IPS-18c (cell line): ENCODE measurements around the gene CCDC9.
"Not testable (repeated sequence)": the region's sequence is repeated elsewhere in the genome, so short reads cannot be mapped to it uniquely, and the experiment has no call there.

Experiments used
- H3K4me3 ChIP-seq: 2 replicates; pipeline ENCODE4 v1.7.0; 2013; ENCODE audit warnings: low read depth, mild to moderate bottlenecking, low read length, moderate library complexity; ENCODE audit not compliant: insufficient read depth
- H3K9me3 ChIP-seq: one replicate; pipeline ENCODE4 v1.6.1; 2013; ENCODE audit warnings: mild to moderate bottlenecking, low read length, moderate library complexity; ENCODE audit not compliant: control insufficient read depth, insufficient read depth

Gene CCDC9

DNA sequence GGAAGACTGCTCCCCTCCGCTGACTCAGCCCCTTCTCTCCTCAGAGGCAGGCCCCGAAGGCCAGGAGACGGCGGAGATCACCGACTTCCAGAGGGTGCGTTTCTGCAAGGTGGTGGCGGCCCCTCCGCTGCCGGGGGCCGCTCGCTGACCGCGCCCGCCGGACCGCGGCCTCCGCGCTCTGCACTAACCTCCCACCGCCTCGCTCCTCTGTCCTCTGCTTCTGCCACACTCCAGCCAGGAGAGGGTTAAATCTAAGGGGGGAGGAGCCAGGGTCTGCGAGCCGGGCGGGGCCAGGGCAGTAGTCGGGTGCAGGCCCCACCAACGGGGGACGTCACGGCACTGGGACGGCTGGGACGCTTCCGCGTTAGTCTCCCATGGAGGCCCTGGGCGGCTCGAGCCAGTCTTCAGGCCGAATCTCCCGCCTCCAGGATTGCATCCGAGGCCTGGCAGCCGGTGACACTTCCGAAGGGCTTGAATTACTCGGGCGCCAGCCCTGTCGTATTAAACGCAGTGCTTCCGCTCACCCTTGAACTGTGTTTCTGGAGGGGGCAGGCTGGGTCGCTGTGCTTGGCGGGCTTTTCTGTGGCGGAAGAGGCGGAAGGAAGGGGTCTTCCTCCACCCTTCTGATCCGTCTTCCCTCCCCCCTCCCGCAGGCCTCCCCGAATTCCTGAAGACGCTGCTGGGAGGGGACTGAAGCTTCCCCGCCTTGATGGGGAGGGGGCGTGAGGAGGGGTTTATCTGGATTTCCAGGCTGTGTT lies 17.2 kb downstream of the CCDC9 start:
- Histone ChIP-seq H3K4me3 (peak overlapping the region; percentile 70), H3K9me3 (no peaks in the 10 kb centered on the region)

DNA sequence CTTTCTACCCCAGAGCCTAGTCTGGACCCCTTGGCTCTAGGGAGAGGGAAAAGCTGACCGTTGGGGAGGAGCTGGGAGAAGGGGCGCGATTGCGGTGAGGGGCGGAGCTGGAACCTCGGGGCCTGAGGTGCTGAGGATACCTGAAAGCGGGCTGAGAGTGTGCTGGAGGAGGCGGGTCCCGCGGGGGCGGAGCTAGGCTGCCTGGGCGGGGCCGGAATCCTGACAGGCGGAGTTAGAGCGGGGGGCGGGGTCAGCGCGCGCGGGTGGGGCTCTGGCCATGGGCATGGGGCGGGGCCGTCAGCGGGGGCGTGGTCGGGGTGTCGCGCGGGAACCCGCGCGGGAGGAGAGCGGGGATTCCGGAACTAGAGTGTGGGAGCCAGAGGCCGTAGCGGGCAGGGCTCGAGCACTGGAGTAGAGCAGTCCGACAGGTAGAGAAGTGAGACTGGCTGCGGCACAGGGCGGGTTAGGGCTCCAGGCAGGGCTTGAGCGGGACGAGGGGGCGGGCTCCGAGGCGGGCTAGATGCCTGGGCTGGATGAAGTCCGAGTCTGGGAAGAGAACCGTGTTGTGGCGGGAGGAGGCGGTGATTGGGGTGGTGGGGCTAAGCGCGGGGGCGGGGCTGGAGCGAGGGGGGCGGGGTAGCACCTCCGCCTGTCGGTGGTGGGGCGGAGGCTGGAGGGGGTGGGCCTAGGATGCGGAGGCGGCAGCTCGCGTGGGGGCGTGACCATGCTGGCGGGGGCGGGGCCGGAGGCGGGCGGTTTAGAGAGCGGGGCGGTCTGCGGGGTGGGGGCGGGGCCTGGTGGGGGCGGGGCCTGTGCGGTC lies 18.0 kb downstream of the CCDC9 start, which contains the start of gene INAFM1:
Gene INAFM1 (plus strand): TSS at position 815 of the 820 bp plus-strand sequence. CDS start 35 bp downstream, outside the sequence.
- no peaks in the 10 kb centered on the region for H3K9me3 ChIP-seq
- H3K4me3 ChIP-seq, result peak within 1 kb of the TSS; percentile 85

- peak overlapping the region; percentile 71 for H3K4me3 ChIP-seq
Measured at GRCh38 chr19:47274891-47275761, 18.8 kb downstream of the CCDC9 start.

DNA sequence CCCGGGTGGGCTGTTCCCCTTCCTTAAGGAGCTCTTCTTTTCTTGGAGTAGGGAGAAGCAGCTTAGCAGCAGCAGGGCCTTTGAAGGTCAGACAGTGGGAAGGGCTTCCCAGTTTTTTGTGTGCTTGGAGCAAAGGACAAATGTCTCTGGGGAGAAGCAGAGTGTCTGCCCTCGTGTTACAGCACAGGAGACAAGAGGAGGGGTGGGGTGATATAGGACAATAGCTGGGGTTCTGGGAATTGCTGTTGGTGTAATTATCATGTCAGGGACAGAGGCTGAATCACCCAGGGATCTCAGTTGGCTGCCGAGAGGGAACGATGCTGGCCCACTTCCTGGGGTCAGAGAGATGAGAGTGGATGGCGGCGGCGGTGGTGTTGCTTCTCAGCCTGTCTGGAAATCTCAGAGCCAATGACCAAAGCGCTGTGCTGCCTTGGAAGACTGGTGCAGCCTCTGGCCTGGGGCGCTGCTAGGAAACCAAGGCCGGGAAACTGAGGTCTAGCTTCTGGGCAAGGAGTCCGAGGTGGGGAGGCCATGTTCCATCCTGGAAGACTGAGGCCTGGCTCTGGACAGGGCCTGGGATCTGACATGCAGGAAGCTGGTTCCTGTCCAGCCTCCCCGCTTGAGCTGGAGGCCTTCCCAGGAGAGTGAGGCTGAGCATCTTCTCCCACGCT lies 19.6 kb downstream of the CCDC9 start:
- H3K4me3 ChIP-seq, result no peak overlapping the region; the same call in 1 of the 2 replicates
- H3K9me3 ChIP-seq, result no peaks in the 10 kb centered on the region

More at GRCh38 chr19:47274891-47275761, 18.8 kb downstream of the CCDC9 start:
- no peaks in the 10 kb centered on the region for H3K9me3 ChIP-seq

- not testable (repeated sequence) for H3K9me3 ChIP-seq, H3K4me3 ChIP-seq
Measured at GRCh38 chr19:47276513-47276912, 20.2 kb downstream of the CCDC9 start.

DNA sequence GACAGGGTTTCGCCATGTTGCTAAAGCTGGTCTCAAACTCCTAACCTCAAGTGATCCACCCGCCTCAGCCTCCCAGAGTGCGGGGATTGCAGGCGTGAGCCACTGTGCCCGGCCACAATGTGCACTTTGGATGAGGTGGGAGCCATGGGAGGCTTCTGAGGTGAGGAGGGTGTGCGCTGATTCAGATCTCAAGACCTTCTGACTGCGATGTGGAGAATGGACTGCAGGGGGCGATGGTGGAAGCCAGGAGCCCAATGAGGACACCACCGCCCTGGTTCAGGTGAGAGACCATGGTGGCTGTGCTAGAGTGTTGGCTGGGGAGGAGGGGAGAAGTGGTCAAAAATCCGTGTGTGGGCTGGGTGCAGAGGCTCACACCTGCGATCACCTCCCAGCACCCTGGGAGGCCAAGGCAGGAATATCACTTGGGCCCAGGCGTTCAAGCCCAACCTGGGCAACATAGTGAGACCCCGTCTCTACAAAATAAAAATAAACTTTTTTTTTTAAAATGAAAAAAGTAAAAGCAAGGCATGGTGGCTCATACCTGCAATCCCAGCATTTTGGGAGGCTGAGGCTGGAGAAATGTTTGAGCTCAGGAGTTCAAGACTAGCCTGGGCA lies 24.0 kb downstream of the CCDC9 start:
- H3K9me3 ChIP-seq, result no peaks in the 10 kb centered on the region
- H3K4me3 ChIP-seq, result no peak overlapping the region

DNA sequence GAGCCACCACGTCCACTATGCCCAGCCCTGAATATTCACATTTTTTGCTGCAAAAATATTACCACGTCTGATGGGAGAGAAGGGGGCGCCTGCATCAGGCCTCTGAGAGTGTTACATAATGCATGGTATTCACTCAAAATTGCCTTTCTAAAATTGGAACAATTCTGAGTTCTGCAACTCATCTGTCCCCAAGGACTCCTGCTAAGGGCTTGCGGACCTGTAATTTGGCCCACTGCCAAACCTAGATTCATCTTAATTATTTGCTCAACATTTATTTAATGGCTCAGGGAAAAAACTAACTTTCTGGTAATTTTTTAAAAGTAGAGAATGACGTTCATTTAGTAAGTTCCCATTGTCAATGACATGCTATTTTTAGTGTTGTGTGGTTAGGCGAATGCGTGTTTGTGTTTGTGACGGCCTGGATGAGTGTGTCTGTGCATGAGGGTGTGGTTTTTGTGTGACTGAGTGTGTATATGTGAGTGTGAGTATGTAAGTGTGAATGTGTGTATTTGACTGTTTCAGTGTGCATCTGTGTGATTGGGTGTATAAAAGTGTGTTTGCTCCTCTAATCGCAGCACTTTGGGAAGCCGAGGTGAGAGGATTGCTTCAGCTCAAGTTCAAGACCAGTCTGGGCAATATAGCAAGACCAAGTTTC lies 27.2 kb downstream of the CCDC9 start:
- no peaks in the 10 kb centered on the region for H3K9me3 ChIP-seq
- no peak overlapping the region for H3K4me3 ChIP-seq

- H3K4me3 ChIP-seq, result no peak overlapping the region
- H3K9me3 ChIP-seq, result peaks cover 2% of the 10 kb centered on the region
Measured at GRCh38 chr19:47284324-47284899, 28.1 kb downstream of the CCDC9 start.

DNA sequence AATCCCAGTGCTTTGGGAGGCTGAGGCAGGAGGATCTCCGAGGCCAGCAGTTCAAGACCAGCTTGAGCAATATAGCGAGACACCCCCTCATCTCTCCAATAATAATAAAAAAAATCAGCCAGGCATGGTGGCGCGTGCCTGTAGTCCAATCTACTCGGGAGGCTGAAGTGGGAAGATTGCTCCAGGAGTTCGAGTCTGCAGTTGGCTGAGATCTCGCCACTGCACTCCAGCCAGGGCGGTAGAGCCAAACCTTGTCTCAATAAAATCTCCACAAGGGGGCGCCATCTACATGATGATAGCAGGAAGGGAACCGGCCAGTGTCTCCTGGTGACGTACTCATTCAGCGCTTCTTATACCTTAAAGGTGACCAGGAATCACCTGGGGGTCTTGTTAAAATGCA lies 39.7 kb downstream of the CCDC9 start:
- Histone ChIP-seq H3K9me3 (no peaks in the 10 kb centered on the region), H3K4me3 (no peak overlapping the region)

- H3K4me3 ChIP-seq, H3K9me3 ChIP-seq: not testable (repeated sequence)
Measured at GRCh38 chr19:47300867-47301266, 44.5 kb downstream of the CCDC9 start.

GRCh38 chr19:47302249-47302648 lies 45.9 kb downstream of the CCDC9 start:
- no peak overlapping the region for H3K4me3 ChIP-seq
- H3K9me3 ChIP-seq, result peaks cover 2% of the 10 kb centered on the region

DNA sequence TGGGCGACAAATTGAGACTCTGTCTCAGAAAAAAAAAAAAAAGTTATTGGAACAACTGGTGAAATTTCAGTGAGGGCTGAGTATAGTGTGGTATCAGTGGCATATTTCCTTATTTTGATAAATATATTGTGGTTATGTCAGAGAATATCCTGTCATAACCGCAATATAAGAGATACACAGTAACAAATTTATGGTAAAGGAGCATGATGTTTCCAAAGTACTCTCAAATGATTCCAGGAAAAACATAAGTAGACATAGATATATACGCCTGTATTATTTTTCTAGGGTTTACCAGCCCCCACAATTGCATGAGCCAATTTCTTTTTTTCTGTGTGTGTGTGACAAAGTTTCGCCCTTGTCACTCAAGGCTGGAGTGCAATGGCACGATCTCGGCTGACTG lies 47.6 kb downstream of the CCDC9 start:
- peaks cover 2% of the 10 kb centered on the region for H3K9me3 ChIP-seq
- H3K4me3 ChIP-seq, result no peak overlapping the region

- H3K4me3 ChIP-seq, result no peak overlapping the region
Measured at GRCh38 chr19:47305309-47305751, 49.0 kb downstream of the CCDC9 start.

GRCh38 chr19:47306303-47306702 lies 50.0 kb downstream of the CCDC9 start:
- Histone ChIP-seq H3K9me3 (peaks cover 2% of the 10 kb centered on the region), H3K4me3 (no peak overlapping the region)

More at GRCh38 chr19:47305309-47305751, 49.0 kb downstream of the CCDC9 start:
- peaks cover 2% of the 10 kb centered on the region for H3K9me3 ChIP-seq

GRCh38 chr19:47309038-47309437 lies 52.7 kb downstream of the CCDC9 start:
- Histone ChIP-seq H3K9me3 (peaks cover 2% of the 10 kb centered on the region), H3K4me3 (no peak overlapping the region)

DNA sequence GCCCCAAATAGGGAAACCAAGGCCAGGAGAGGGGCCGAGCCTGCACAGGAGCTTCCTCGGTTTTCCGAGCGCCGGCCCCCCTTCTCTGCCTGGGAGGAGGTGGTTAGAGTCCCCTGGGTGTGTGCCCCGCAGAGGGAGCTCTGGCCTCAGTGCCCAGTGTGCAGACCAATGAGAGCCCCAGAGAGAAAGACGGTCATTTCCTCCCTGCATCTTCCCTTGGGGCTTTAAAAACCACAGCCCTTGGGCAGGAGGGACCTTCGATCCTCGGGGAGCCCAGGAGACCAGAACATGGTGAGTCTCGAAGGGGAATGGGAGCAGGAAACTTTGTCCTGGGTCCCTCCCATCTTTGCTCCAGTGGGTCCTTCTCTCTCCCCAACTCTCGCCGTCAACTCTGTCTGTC lies 53.3 kb downstream of the CCDC9 start, which contains the start of gene C5AR1:
Gene C5AR1 (plus strand): TSS at position 254 of the 400 bp plus-strand sequence. CDS start 35 bp downstream, at position 289.
- no peak within 1 kb of the TSS for H3K4me3 ChIP-seq
- H3K9me3 ChIP-seq, result no peaks in the 10 kb centered on the region
